NCI-H345 treated with DMSO at 0.1 percent for 48 hours (cell line): ENCODE measurements around the gene ASCC2.
"Not testable (repeated sequence)": the region's sequence is repeated elsewhere in the genome, so short reads cannot be mapped to it uniquely, and the experiment has no call there.

ENCODE experiments used
- DNase-seq: peaks from one replicate; lab custom pipeline; 2025; ENCODE audit not compliant: unreplicated experiment; lab: John Stamatoyannopoulos, UW

Gene ASCC2

DNA sequence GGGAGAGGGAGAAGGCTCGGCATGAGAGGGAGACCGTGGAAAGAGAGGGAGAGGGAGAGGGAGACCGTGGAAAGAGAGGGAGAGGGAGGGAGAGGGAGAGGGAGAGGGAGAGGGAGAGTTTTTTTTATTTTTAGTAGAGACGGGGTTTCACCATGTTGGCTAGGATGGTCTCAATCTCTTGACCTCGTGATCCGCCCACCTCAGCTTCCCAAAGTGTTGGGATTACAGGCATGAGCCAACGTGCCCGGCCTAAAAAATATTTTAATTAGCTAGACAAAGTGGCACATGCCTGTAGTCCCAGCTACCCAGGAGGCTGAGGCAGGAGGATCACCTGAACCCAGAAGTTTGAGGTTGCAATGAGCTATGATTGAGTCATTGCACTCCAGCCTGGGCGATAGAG is 21.0 kb upstream of the ASCC2 start:
- not testable (repeated sequence) for DNase-seq

DNA sequence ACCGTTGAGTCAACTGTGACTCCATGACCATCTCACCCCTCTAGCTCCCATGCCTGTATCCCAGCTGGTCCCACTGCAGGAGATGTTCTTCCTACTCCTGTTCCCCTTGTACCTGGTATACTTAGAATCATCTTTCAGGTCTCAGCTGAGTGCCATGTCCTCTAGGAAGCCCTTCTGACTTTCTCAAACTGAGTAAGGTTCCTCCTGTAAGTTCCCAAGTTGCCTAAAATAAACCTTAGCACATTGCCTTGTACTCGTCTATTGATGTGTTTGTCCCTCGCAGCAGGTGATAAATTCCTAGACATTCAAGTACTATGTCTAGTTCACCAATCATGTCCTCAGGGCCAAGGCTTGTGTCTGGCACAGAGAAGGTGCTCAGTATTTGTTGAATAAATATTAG is 18.4 kb upstream of the ASCC2 start:
- DNase-seq = no peak

DNA sequence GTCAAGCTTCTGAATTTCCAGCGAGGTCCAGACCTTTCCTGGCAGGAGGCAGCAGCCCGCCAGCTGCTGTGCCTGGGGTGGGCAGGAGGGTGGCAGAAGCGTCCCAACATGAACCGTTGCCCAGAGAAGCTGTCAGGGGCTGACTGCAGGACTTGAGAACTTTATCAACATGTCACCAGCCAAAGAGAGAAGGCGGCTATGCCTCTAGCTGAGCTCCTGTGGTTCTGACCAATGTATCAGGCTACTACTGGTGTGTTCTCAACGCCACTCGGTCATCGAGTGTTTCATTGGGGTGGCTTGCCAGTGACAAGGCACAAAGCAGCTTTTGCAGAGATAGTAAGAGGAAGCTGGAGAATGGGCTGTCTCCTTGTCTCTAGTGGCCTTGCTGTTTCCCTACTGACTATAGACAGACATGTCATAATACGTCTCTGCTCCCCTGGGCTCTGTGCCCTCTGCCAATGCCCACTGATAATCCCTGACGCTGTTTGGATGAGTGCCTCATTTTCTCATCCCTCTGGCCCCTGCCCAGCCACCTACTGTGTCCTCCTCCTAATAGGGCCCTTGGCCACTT is 17.6 kb upstream of the ASCC2 start:
- no peak for DNase-seq

DNA sequence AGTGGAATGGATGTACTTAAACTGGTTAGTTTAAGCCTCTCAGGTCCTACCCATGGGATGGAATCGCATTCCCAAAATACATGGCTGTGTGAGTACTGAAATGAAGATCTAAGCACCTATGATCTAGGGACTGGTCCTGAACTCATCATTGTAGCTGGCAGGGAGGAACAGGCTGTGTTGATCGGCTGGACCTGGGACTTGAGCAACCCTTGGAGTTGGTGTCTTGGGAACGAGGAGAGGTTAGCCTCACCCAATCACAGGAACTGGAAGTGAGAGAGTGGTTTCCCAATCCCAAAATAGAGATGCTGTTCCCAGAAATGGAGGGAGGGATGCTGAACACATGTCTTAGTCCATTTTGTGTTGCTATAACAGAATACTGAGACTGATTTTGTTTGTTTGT is 16.4 kb upstream of the ASCC2 start:
- DNase-seq = no peak

DNA sequence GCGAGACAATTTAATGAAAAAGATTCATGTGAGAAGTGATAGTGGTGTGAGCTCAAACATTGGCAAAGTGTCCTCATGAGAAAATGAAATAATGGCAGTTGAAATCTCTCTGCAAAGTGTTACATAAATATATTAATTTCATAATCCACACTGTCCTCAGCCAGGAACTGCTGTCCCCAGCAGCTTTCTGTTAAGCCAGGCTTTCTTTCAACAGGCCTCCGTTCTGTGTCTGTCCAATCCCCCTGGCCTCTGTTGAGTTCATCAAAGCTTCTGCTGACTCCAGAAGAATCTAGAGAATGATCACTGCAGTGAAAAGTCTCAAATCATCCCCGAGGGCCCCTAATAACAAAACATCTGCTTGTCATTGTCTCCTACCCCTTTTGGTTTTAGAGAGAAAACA is 10.0 kb upstream of the ASCC2 start:
- DNase-seq = no peak

DNA sequence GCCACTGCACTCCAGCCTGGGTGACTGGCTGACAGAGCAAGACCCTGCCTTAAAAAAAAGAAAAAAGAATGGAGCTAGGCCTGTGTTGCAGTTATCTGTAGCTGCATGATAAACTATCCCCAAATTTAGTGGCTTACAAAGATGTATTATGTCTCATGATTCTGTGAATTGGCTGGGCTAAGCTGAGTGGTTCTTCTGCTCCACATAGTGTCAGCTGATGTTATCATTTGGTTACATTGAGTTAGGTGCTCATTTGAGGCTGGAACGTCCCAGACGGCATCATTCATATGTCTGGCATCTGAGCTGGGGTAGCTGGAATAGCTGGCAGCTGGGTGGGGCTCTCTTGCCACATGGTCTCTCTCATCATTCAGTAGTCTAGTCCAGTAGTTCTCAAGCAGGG is 8.2 kb upstream of the ASCC2 start:
- no peak for DNase-seq

DNA sequence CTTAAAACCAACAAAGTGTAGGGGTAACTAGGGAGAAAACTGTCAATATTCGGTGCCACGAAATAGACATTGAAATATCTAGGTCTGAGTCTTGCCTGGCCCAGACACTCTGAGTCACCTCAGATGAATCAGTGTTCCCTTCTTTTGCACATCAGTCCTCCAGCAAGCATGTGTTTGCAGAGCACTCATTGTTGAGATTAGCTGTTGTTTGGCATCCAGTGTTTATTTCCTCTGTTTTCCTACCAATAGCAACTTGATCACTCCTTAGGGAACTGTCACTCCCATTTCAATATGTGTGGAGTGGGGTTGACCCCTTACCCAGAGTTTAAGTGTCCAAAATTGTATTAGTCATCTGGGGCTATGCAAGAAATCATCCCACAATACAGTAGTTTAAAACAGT is 4.7 kb upstream of the ASCC2 start:
- no peak for DNase-seq

DNA sequence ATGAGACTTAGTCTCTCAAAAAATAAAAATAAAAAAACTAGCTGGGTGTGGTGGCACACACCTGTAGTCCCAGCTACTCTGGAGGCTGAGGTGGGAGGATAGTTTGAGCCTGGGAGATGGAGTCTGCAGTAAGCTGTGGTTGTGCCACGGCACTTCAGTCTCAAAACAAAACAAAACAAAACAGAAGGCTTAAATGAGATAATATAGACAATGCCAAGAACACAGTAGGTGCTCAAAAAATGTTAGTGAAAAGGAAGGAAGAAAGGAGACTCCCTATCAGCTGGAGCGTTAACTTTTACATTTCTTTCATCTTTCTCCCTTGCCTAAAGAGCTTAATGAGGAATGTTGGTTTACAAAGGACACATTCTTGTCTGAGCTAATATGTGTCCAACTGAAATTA is 4.1 kb upstream of the ASCC2 start:
- no peak for DNase-seq

DNA sequence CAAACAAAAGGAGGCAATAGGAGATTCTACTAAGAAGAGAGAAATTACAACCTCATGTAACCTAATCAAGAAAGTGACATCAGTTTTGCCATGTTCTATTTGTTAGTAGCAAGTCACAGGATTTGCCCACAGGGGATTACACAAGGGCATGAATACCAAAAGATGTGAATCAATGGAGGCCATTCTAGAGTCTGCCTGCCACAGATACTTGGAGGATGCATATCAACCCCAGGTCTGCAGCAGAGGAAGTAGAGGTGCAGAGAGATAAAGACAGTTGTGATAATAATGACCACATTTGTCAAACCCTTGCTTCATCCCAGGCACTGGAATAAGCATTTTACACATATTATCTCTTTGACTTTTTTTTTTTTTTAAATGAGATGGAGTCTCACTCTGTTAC is 2.4 kb upstream of the ASCC2 start:
- DNase-seq = no peak

DNA sequence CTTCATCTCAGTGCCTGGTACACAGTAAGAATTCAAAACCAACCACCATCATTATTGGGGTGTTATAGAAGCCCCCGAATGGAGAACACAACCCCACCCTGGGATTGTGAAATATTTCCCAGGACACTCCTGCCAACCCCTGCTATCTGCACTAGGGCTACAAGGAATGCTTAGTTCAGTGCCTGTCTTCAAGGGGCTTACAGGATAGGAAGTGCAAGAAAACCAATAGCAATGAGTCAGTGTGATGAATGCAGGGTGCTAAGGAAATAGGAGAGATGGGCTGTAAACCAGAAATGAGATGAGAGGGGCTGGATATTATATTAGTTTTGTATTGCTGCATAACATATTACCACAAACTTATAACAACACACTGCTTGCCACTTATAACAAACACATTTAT is 965 bp upstream of the ASCC2 start:
- DNase-seq = no peak

DNA sequence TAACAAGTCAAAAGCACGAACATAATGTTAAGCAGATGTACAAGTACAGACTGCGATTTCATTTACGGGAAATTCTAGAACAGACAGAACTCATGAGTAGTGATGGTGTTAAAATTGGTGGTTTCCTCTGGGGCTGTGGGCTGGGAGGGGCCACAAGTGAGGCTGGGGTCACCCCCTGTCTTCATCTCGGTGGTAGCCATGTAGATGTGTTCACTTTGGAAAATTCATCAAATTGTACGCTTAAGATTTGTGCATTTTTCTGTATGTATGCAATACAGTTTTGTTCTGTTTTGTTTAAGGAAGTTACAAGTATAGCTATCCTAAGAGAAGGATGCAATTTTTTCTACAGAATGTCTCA is 504 bp upstream of the ASCC2 start:
- DNase-seq = no peak

DNA sequence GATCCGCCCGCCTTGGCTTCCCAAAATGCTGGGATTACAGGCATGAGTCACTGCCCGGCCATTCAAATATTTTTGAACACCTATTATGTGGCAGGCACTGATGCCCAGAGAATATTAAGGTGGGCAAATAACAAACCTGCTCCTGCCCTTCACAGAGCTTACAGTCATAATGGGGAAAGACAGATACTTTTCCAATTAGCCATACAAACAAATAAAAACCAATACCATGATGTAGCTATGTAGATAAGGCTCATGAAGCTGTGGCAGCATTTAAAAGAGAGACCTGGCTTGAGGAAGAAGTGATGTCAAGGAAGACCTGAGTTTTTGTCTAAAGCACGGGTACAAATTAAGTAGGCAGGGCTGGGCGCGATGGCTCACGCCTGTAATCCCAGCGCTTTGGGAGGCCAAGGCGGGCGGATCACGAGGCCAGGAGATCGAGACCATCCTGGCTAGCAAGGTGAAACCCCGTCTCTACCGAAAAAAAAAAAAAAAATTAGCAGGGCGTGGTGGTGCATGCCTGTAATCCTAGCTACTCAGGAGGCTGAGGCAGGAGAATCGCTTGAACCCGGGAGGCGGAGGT is 1.2 kb downstream of the ASCC2 start:
- DNase-seq = not testable (repeated sequence)

DNA sequence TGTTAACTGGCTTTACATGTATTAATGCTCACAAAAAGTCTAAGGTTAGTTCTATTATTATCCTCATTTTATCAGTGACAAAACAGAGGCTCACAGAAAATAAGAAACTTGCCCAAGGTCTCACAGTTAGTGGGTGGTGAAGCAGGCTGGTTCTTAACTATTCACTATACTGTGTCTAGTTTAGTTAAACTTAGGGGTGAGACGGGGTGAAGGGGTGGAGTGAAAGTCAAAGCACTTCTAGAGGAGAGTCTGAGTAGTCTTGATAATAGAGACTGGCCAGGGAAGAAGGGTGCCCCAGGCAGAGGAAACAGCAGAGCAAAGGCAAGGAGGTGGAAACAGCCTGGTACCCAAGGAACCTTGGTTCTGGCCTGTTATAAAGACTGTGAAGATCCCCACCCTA is 4.0 kb downstream of the ASCC2 start:
- no peak for DNase-seq

DNA sequence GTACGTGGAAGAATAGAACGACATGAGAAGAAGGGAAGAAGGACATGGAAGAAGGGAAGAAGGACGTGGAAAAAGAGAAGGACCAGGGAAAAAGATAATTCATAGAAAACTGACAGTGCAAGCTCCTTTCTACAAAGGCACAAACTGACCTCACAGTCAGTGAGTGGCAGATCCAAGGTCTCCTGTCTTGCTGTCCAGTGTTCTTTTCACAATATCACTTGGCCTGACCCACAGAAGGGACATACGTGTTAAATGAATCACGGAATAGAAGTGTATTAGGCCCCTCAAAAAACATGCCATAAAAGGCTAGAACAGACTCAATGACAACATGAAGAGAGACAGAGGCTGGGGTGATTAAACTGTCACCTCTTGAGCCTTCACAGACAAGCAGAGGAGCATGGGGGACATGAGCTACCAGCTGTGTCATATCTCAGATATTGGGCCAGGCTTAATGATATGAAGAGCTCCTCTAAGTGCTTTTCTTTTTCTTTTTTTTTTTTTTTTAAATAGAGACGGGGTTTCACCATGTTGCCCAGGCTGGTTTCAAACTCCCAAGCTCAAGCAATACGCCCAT is 4.6 kb downstream of the ASCC2 start:
- DNase-seq = no peak

DNA sequence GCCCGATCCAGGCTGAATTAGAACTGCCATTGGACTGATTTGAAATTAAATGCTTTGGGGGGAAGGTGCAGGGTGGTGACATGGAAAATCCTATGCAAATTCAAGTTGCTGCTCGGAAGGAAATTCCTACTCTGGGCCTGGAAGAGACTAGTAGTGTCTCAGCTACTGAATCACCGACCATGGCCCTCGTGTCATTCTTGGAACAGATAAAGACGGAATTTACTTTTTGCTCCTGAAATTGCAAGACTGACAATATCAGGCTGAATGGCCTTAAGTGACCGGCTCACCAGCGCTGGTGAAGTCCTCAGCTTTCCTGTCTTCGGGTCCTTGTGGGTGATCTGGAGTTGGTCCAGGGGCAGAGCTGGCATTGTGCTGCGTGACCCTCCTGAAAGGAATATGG is 6.1 kb downstream of the ASCC2 start:
- no peak for DNase-seq

DNA sequence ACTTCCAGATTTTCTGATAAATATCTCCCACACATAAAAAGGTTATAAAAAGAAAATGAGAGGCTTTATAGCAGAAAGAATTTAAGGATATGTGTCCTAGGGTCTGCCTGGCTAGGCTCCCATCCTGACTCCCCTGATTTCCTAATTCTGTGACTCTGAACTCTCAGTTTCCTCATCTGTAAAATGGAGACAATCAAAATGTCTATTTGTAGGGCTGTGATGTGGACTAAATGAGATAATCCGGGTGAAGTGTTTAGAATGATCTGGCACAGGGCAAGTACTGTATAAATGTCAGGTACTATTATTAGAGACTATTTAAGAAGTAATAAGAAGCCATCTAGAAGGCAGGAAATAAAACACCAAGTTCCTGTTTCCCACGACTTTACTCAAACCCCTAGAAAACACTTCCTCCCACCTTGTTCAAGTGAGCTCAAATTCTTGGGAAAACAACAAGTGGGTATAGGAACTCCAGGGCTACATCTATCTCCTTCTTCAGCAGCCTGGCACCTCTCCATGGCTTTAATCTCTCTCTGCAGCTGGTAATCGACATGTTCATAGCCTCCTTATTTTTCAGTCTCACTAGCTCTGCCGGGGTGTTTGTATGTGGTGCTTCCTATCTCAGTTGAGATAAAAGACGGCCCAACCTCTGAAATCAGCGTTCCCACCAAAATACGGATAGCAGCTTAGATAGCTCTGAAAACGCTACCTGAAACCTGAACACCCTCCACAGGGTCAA is 6.7 kb downstream of the ASCC2 start:
- no peak for DNase-seq

DNA sequence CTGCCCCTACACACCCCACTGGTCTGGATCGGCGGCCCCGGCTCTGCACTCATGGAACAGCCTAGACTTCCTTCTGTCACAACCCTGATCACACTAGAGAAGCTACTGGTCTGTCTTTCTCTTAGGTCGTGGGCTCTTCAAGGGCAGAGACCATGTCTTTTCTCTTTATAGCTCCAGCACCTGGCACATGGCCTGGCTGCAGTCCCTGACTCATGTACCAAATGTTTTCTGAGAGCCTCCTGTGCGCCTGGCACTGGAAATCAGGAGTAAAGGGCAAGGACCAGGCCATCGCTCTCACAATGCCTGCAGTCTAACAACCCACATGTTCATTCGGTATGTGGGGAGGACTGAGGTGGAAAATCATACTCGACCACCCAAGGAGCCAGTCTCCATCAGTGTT is 7.5 kb downstream of the ASCC2 start:
- no peak for DNase-seq

DNA sequence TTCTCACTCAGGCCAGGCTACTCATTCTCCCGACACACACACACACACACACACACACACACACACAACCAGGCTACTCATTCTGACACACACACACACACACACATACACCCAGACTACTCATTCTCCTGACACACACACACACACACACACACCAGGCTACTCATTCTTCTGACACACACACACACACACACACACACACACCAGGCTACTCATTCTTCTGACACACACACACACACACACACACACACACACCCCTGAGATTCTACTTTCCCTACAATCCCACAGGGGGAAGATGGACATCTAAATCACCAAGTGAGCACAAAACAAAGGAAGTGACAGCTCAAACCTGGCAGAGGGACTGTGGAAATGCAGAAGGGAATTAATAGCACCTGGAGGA is 10.3 kb downstream of the ASCC2 start:
- DNase-seq = not testable (repeated sequence)

DNA sequence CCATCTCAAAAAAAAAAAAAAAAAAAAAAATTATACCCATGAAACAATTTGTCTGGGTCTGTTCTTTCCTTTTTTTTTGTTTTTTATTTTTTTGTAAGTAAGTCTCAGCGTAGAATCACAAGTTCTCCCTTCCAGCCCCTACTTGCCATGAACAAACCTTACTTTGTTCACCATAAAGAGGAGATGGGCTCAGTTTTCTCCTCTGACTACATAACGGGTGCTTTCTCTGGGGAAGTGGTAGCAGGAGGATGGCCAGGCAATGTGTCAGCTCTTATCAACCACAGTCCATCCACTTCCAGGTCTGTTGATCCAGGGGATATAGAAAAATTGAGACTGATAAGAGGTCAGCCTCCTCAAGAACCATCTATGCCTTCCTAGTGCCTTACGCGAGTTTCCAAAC is 11.0 kb downstream of the ASCC2 start:
- no peak for DNase-seq

DNA sequence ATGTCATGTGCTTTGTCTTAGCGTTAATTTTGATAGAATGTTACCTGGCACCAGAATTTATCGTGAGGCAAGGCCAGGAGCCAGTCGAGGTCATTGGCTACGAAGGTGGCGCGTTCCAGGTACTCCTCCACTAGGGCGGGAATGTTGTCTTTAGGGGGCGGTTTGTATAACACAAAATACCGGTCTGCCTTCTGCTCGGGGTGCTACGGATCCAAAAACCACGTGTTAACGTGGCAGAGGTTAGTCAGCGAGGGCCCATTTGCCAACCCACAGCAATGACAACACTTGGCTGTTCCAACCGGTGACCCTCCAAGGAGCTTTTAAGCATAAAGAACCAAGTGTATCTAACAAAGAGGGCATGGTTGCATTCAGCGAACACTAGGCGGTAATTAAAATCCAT is 12.5 kb downstream of the ASCC2 start:
- DNase-seq = no peak

DNA sequence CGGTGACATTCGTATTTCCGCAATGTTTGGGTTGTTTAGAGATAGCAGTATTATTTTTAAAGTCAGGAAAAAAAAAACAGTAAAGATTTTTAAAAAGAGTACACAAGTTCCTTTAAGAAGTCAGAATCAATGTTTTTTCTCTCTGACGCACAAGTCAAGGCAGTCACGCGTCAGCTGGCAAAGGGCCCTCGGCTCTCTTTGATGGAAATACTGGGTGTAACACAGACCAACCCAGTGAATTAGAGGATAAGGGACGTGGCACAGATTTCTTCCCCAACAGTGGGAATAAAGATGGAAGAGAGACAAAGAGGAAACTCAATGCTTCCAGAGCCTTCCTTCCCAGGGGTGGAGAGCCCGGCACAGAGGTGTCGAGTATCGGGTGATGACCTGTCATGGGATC is 13.4 kb downstream of the ASCC2 start:
- DNase-seq = no peak

DNA sequence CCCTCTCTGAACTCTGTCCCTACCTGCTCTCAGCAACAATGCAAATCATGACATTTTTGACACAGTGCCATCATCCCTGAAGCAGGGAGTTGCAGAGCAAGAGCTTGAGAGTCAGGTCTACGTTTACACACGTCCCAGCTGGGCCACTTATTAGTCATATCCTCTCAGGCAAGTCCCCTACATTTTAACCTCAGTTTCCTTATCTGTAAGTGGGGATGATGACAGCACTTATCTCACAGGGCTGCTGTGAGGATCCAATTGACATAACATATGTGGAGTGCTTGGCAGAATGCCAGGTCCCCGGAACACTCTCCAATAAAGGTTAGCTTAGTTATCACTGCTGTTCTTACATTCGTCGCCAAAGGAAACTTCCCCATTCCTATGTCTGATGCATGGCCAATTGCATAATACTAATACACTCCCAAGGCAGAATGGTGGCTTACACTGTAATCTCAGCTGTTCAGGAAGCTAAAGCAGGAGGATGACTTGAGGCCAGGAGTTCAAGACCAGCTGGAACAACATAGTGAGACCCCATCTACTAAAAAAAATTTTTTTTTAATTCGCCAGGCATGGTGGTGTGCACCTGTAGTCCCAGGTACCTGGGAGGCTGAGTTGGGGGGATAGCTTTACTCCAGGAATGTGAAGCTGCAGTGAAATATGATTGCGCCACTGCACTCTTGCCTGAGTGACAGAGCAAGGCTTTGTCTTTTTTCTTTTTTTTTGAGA is 16.6 kb downstream of the ASCC2 start:
- peak; percentile 48 for DNase-seq
